PC-9 (cell line): ENCODE data around the gene PHC3. TPM values are rescaled to one million over a fixed set of nuclear protein-coding genes. Genes with fewer than 3 reads are reported as not detected.
A peak's percentile ranks its signal among the peaks of the same experiment; 100 is the strongest.

Experiments used
- BruUV-seq: library from RNA; stranded (reverse); fragments of 400-500 nt; replicated peaks from 2 replicates; lab custom pipeline; 2021; lab: Mats Ljungman, UMichigan
- CTCF ChIA-PET: fragments of 300-600 bp; sonication (Branson Sonifier 250); formaldehyde crosslinking; loops from one replicate; lab custom pipeline; 2022; ENCODE audit warnings: antibody characterized with exemption; lab: Charles Lee
- POLR2A ChIA-PET: fragments of 300-600 bp; sonication (Branson Sonifier 250); formaldehyde crosslinking; loops from one replicate; lab custom pipeline; 2022; ENCODE audit warnings: antibody characterized with exemption; ENCODE audit not compliant: unreplicated experiment; lab: Charles Lee
- DNase-seq, 2 experiments: peaks; one replicate each; pipeline versions ENCODE4 v3.0.0 to v3.0.0-alpha.2; 2015 to 2022; ENCODE audit warnings: mixed read lengths in 1 of 2
- H2AFZ ChIP-seq: fragments of 200-600 bp; sonication (generic); 2 replicates; pipeline ENCODE4 v1.8.1; 2017; ENCODE audit warnings: antibody characterized with exemption
- H3F3A ChIP-seq: fragments of 200-600 bp; sonication (generic); 2 replicates; pipeline ENCODE4 v1.8.1; 2017; ENCODE audit warnings: antibody characterized with exemption, mild to moderate bottlenecking, low read depth; ENCODE audit not compliant: insufficient read depth
- H3K27ac ChIP-seq: fragments of 200-600 bp; sonication (generic); 2 replicates; pipeline ENCODE4 v1.6.1; 2016; ENCODE audit warnings: mixed run types
- H3K27me3 ChIP-seq: fragments of 200-600 bp; sonication (generic); 2 replicates; pipeline ENCODE4 v1.6.1; 2016; ENCODE audit warnings: low read depth, mixed run types; ENCODE audit not compliant: insufficient read depth
- H3K36me3 ChIP-seq: fragments of 200-600 bp; sonication (generic); 2 replicates; pipeline ENCODE4 v1.6.1; 2016; ENCODE audit warnings: low read depth, mixed run types
- H3K4me1 ChIP-seq: fragments of 200-600 bp; sonication (generic); replicated peaks from 2 replicates; pipeline ENCODE4 v1.6.1; 2016; ENCODE audit warnings: mixed run types; ENCODE audit not compliant: insufficient read depth
- H3K4me2 ChIP-seq: fragments of 200-600 bp; sonication (generic); 2 replicates; pipeline ENCODE4 v1.6.1; 2017; ENCODE audit warnings: mixed run types
- H3K4me3 ChIP-seq: fragments of 200-600 bp; sonication (generic); 2 replicates; pipeline ENCODE4 v1.6.1; 2016; ENCODE audit warnings: mixed run types
- H3K79me2 ChIP-seq: fragments of 200-600 bp; sonication (generic); 2 replicates; pipeline ENCODE4 v1.6.1; 2017; ENCODE audit warnings: low read depth, mixed run types
- H3K9me2 ChIP-seq: fragments of 200-600 bp; sonication (generic); 2 replicates; pipeline ENCODE4 v1.8.1; 2017; ENCODE audit warnings: mild to moderate bottlenecking; ENCODE audit not compliant: insufficient read depth
- H3K9me3 ChIP-seq: fragments of 200-600 bp; sonication (generic); 2 replicates; pipeline ENCODE4 v1.8.1; 2016; ENCODE audit warnings: low read depth; ENCODE audit not compliant: insufficient read depth
- H4K20me1 ChIP-seq: fragments of 200-600 bp; sonication (generic); 2 replicates; pipeline ENCODE4 v1.8.1; 2017; ENCODE audit not compliant: insufficient read depth
- EZH2 ChIP-seq: fragments of 200-600 bp; sonication (generic); IDR thresholded peaks from 2 replicates; pipeline ENCODE4 v1.8.0; 2017; ENCODE audit warnings: antibody characterized with exemption, low read depth
- intact Hi-C: fragments of 100-400 bp; cut with micrococcal nuclease; formaldehyde crosslinking; loops from one replicate; pipeline ENCODE4 v1.10.0; 2022; ENCODE audit not compliant: unreplicated experiment
- total RNA-seq: library from RNA; stranded (reverse); gene quantifications from 2 replicates; pipeline ENCODE4 v1.2.3, GENCODE V29; 2021
- TF ChIP-seq, protein P1 (sequence below): fragments of 200-600 bp; sonication (generic); conservative IDR thresholded peaks from 2 replicates; pipeline ENCODE4 v1.6.1; 2017; ENCODE audit warnings: mixed run types, antibody characterized with exemption, mild to moderate bottlenecking, moderate library complexity

Gene PHC3
- total RNA-seq, 1 experiment from 2014 or later: 80.8 TPM

DNA sequence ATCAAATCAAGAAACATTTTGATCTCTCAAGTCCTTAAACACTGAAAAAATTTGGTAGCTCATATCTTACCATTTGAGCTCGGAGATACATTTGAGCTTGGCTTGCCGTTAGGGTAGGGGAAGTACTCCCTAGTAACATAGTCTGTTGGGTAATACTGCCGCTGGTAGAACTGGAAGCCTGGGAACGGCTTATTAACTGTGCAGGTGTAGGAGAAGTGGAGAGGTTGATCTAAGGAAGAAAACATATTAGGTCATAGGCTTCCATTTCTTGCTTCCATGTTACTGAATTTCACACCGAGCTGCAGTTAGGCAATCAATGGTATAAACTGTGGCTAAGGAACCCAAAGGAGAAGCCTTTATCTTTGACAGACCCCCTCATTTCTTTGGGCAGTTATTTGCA, 32.5 kb downstream of the PHC3 start:
- TF ChIP-seq, protein P1, sequence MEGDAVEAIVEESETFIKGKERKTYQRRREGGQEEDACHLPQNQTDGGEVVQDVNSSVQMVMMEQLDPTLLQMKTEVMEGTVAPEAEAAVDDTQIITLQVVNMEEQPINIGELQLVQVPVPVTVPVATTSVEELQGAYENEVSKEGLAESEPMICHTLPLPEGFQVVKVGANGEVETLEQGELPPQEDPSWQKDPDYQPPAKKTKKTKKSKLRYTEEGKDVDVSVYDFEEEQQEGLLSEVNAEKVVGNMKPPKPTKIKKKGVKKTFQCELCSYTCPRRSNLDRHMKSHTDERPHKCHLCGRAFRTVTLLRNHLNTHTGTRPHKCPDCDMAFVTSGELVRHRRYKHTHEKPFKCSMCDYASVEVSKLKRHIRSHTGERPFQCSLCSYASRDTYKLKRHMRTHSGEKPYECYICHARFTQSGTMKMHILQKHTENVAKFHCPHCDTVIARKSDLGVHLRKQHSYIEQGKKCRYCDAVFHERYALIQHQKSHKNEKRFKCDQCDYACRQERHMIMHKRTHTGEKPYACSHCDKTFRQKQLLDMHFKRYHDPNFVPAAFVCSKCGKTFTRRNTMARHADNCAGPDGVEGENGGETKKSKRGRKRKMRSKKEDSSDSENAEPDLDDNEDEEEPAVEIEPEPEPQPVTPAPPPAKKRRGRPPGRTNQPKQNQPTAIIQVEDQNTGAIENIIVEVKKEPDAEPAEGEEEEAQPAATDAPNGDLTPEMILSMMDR: no peak
- TF ChIP-seq EZH2: no peak
- H3K4me1 ChIP-seq: no peaks in the 10 kb centered on the region
- no peak for DNase-seq
- peaks cover 51% of the 10 kb centered on the region for H3K79me2 ChIP-seq
- no peak overlapping the region for H3K4me3 ChIP-seq
- peaks cover 24% of the 10 kb centered on the region; the same call in 1 of the 2 replicates for H3K36me3 ChIP-seq
- H4K20me1 ChIP-seq: peaks cover 23% of the 10 kb centered on the region; the same call in 1 of the 2 replicates
- peaks cover 4% of the 10 kb centered on the region for H3F3A ChIP-seq
- no peaks in the 10 kb centered on the region for H3K27me3 ChIP-seq
- H3K9me3 ChIP-seq: no peaks in the 10 kb centered on the region
- ChIA-PET POLR2A (no interaction called here), CTCF (no interaction called here)
- H3K27ac ChIP-seq: no peak overlapping the region
- no TSS peak for BruUV-seq
- no peak overlapping the region for H2AFZ ChIP-seq
- no peak overlapping the region for H3K4me2 ChIP-seq
- no peaks in the 10 kb centered on the region for H3K9me2 ChIP-seq
- intact Hi-C loops: no loop called here

DNA sequence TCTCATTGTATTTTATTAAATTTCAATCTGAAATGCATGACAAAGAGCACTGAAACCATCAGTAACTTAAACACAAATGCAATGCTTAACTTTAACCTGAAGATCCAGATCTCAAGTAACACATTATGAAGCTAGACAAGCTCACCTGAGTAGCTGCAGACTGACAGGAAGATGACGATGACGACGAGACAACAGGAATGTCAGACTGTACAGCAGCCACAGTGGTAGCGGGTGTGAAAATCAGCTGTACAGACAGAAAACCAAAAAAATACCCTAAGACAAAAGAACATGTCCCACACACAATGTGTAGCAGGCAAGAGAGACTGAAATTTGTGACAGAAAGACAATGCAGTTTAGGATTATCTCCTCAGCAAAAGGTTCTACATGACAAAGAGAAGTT, 36.3 kb downstream of the PHC3 start:
- Histone ChIP-seq H3F3A (peaks cover 4% of the 10 kb centered on the region), H4K20me1 (peaks cover 15% of the 10 kb centered on the region; the same call in 1 of the 2 replicates), H3K4me1 (no peaks in the 10 kb centered on the region), H2AFZ (no peak overlapping the region), H3K9me2 (no peaks in the 10 kb centered on the region), H3K79me2 (peaks cover 37% of the 10 kb centered on the region; the same call in 1 of the 2 replicates), H3K4me3 (no peak overlapping the region), H3K9me3 (no peaks in the 10 kb centered on the region), H3K27me3 (no peaks in the 10 kb centered on the region), H3K27ac (0 out of 2 replicates have a peak overlapping the region, but pooled peaks have one; percentile 0), H3K36me3 (peaks cover 24% of the 10 kb centered on the region; the same call in 1 of the 2 replicates), H3K4me2 (no peak overlapping the region)
- intact Hi-C loops: no loop called here
- BruUV-seq: no TSS peak
- ChIA-PET POLR2A (no interaction called here), CTCF (interaction anchor here (0.6 kb wide), 1 partner anchor 107 kb away, joined by 3 read pairs; the partner anchor contains the start of gene GPR160)
- TF ChIP-seq, protein P1: no peak
- TF ChIP-seq EZH2: no peak
- no peak for DNase-seq

DNA sequence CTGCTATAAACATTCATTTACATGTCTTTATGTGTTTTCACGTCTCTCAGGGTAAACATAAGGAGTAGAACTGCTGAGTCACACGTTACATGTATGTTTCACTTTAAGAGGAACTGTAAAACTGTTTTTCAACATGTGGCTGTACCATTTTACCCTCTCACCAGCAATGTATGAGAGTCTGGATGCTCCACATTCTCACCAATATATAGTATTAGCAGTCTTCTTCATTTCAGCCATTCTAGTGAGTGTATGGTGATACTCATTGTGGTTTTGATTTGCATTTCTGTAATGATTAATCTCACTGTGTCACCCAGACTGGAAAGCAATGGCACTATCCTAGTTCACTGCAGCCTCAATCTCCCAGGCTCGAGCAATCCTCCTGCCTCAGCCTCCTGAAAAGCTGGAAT, 37.1 kb downstream of the PHC3 start:
- Histone ChIP-seq H3K9me3 (no peaks in the 10 kb centered on the region), H3K27ac (no peak overlapping the region), H3F3A (peaks cover 4% of the 10 kb centered on the region), H3K79me2 (peaks cover 33% of the 10 kb centered on the region; the same call in 1 of the 2 replicates), H3K27me3 (no peaks in the 10 kb centered on the region), H3K4me1 (no peaks in the 10 kb centered on the region), H3K36me3 (peaks cover 24% of the 10 kb centered on the region; the same call in 1 of the 2 replicates), H3K4me2 (no peak overlapping the region), H3K4me3 (no peak overlapping the region), H2AFZ (no peak overlapping the region), H3K9me2 (no peaks in the 10 kb centered on the region), H4K20me1 (peaks cover 15% of the 10 kb centered on the region; the same call in 1 of the 2 replicates)
- no peak for DNase-seq
- intact Hi-C loops: no loop called here
- TF ChIP-seq, protein P1: no peak
- no peak for TF ChIP-seq EZH2
- BruUV-seq: TSS peak; percentile 8
- ChIA-PET POLR2A (no interaction called here), CTCF (no interaction called here)
